Subcutaneous abdominal adipose tissue (tissue), 5 donors: Measurements from ENCODE around the gene PELI2.

ENCODE experiments used
- H3K27ac ChIP-seq: one replicate; pipeline ENCODE4 v1.7.0; 2013; ENCODE audit warnings: low read depth, mild to moderate bottlenecking, inconsistent platforms, low read length, moderate library complexity
- H3K27me3 ChIP-seq, 5 donors: one replicate each; pipeline ENCODE4 v1.7.0; 2013; ENCODE audit warnings: low read length in 5 of 5, inconsistent platforms in 1 of 5; ENCODE audit not compliant: control insufficient read depth in 5 of 5, insufficient read depth in 4 of 5
- H3K36me3 ChIP-seq, 5 donors: one replicate each; pipeline ENCODE4 v1.7.0; 2013; ENCODE audit warnings: low read length in 5 of 5; ENCODE audit not compliant: control insufficient read depth in 5 of 5, insufficient read depth in 5 of 5
- H3K4me1 ChIP-seq, 5 donors: one replicate each; pipeline ENCODE4 v1.7.0; 2013; ENCODE audit warnings: low read length in 5 of 5, mild to moderate bottlenecking in 3 of 5, moderate library complexity in 1 of 5; ENCODE audit not compliant: control insufficient read depth in 5 of 5, insufficient read depth in 5 of 5
- H3K4me3 ChIP-seq, 5 donors: one replicate each; pipeline ENCODE4 v1.7.0; 2013; ENCODE audit warnings: low read length in 5 of 5, low read depth in 1 of 5
- H3K9ac ChIP-seq, 5 donors: one replicate each; pipeline ENCODE4 v1.7.0; 2013; ENCODE audit warnings: low read length in 5 of 5, mild to moderate bottlenecking in 4 of 5, moderate library complexity in 3 of 5
- H3K9me3 ChIP-seq, 5 donors: one replicate each; pipeline ENCODE4 v1.7.0; 2013; ENCODE audit warnings: low read length in 5 of 5; ENCODE audit not compliant: control insufficient read depth in 5 of 5
- donor health status: healthy.
- donor health status: healthy.
- donor health status: healthy.
- donor health status: healthy.
- donor health status: healthy.

PELI2 gene

DNA sequence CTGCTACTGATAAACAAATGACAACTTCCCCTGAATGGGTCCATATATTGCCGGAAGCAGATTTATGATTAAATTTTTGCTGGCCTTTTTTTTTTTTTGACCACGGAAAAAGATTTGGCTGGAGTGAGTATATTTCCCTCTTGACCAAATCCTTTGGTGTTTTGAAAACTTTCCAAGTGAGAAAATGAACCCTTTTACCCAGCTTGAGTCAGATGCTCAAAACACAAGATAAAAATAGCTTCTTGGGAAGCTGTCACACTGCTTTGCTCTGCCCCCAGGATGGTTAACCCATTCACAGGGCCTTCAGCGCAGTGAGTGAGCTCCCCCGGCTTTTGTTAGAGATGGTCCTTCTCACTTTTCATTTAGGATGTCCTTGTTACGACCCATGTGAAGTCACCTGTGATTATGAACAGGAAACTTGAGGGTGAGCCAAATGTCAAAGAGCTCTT lies 224.3 kb downstream of the PELI2 start:
- no peaks in the 10 kb centered on the region for H3K27me3 ChIP-seq
- H3K27ac ChIP-seq = peak overlapping the region; percentile 11
- no peak overlapping the region for H3K4me3 ChIP-seq
- peaks cover 9 to 39% (median 32%) of the 10 kb centered on the region in 5 donors for H3K4me1 ChIP-seq
- H3K36me3 ChIP-seq = no peaks in the 10 kb centered on the region
- no peak overlapping the region for H3K9ac ChIP-seq
- no peaks in the 10 kb centered on the region for H3K9me3 ChIP-seq

DNA sequence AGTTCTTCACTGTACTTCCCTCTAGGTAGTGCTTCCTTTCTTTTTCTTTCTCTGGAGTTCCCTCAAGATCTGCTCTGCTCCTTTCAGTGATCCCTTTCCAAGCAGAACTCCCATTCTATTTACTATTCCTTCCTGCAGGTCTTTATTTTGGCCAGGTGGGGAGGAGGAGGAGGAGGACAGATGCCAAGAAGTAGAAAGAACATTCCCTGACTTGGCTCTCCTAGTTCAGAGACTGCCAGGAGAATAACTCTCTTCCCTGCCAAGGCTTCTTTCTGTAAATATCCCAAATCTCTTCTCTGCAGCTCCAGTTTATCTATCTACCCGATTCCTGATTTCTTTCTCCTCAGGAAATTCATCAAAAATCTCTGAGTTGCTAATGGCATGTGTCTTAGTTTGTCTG lies 231.7 kb downstream of the PELI2 start:
- Histone ChIP-seq H3K4me3 (no peak overlapping the region), H3K27ac (no peak overlapping the region), H3K36me3 (no peaks in the 10 kb centered on the region), H3K9me3 (peaks cover 0 to 8% (median 2%) of the 10 kb centered on the region in 5 donors), H3K4me1 (no peaks in the 10 kb centered on the region), H3K9ac (no peak overlapping the region), H3K27me3 (no peaks in the 10 kb centered on the region)
